Nephron (organoid): ENCODE measurements around the gene RPL36.
A peak's percentile ranks its signal among the peaks of the same experiment; 100 is the strongest.

Source experiments
- H3K27ac Mint-ChIP-seq, 3 experiments: 2 replicates each; pipeline ENCODE4 v1.8.0; 2020; ENCODE audit warnings: mixed read lengths in 3 of 3, mild to moderate bottlenecking in 2 of 3, moderate library complexity in 1 of 3
- H3K27me3 Mint-ChIP-seq: 2 replicates; pipeline ENCODE4 v1.8.0; 2021; ENCODE audit warnings: low read depth, mild to moderate bottlenecking, moderate library complexity, mixed read lengths
- H3K36me3 Mint-ChIP-seq: 2 replicates; pipeline ENCODE4 v1.8.0; 2020; ENCODE audit warnings: low read depth, mixed read lengths
- H3K4me1 Mint-ChIP-seq: 2 replicates; pipeline ENCODE4 v1.8.0; 2020; ENCODE audit warnings: mixed read lengths
- H3K4me3 Mint-ChIP-seq, 3 experiments: 2 replicates each; pipeline ENCODE4 v1.8.0; 2020; ENCODE audit warnings: mild to moderate bottlenecking in 3 of 3, mixed read lengths in 3 of 3, moderate library complexity in 2 of 3
- H3K9me3 Mint-ChIP-seq: 2 replicates; pipeline ENCODE4 v1.8.0; 2020; ENCODE audit warnings: mixed read lengths
- TF ChIP-seq, protein P1 (sequence below), 3 experiments: fragments of 200-600 bp; sonication (generic); IDR thresholded peaks; one replicate each; pipeline ENCODE4 v1.5.0; 2021; ENCODE audit warnings: antibody characterized with exemption in 3 of 3; ENCODE audit not compliant: unreplicated experiment in 3 of 3

Gene RPL36

DNA sequence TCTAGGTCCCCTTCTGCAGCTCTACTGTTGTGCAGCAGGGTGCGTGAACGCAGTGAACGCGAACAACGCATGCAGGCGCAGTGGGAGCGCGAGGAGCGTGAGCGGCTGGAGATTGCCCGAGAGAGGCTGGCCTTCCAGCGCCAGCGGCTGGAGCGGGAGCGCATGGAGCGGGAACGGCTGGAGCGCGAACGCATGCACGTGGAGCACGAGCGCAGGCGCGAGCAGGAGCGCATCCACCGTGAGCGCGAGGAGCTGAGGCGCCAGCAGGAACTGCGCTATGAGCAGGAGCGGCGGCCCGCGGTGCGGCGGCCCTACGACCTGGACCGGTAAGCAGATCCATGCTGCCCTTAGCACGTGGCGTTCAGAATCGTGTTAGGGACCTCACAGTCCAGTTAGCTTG is 28.6 kb upstream of the RPL36 start:
- Mint-ChIP-seq H3K27me3 (no peaks in the 10 kb centered on the region), H3K27ac (no peak overlapping the region), H3K9me3 (no peaks in the 10 kb centered on the region), H3K4me3 (no peak overlapping the region), H3K36me3 (peaks cover 60% of the 10 kb centered on the region), H3K4me1 (peaks cover 6% of the 10 kb centered on the region)
- TF ChIP-seq, protein P1, sequence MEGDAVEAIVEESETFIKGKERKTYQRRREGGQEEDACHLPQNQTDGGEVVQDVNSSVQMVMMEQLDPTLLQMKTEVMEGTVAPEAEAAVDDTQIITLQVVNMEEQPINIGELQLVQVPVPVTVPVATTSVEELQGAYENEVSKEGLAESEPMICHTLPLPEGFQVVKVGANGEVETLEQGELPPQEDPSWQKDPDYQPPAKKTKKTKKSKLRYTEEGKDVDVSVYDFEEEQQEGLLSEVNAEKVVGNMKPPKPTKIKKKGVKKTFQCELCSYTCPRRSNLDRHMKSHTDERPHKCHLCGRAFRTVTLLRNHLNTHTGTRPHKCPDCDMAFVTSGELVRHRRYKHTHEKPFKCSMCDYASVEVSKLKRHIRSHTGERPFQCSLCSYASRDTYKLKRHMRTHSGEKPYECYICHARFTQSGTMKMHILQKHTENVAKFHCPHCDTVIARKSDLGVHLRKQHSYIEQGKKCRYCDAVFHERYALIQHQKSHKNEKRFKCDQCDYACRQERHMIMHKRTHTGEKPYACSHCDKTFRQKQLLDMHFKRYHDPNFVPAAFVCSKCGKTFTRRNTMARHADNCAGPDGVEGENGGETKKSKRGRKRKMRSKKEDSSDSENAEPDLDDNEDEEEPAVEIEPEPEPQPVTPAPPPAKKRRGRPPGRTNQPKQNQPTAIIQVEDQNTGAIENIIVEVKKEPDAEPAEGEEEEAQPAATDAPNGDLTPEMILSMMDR (IDR thresholded peaks at IDR 0.05; ENCODE audit: unreplicated experiment in 3 of 3) = no peak

DNA sequence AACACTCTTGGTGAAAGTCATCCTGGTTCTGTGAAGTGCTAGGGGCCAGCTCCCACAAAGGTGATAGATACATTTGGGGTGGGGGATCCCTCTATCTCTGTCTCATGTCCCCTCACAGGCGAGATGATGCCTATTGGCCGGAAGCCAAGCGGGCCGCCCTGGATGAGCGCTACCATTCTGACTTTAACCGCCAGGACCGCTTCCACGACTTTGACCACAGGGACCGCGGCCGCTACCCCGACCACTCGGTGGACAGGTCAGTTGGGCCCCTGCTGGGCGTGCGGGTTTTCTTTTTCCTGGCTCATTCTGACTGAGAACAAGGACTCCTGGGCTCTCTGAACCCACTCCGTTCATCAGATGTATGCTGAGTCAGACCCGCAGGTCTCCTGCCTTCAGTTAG is 26.2 kb upstream of the RPL36 start:
- H3K4me3 Mint-ChIP-seq = no peak overlapping the region
- H3K36me3 Mint-ChIP-seq = peaks cover 64% of the 10 kb centered on the region
- H3K9me3 Mint-ChIP-seq = no peaks in the 10 kb centered on the region
- peaks cover 6% of the 10 kb centered on the region for H3K4me1 Mint-ChIP-seq
- no peaks in the 10 kb centered on the region for H3K27me3 Mint-ChIP-seq
- H3K27ac Mint-ChIP-seq = no peak overlapping the region
- TF ChIP-seq, protein P1 (IDR thresholded peaks at IDR 0.05; ENCODE audit: unreplicated experiment in 3 of 3) = no peak

DNA sequence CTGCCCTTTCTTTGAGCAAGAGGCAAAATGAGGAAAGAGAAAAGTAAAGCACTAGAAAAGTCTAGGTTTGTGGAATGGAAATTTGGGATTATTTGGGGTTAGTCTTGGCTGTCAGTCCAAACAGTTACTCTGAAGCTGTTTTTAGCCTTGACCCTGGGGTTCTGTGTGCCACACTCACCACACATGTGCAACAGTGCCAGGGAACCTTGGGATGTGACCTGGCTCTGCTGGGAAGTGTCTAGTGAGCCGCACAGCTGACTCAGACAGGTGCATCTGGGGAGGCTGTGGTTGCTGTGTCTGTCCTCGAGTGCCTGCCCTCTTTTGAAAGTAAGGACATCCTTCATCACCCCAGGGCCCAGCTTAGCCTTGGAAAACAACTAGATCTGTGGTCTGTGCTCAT is 25.6 kb upstream of the RPL36 start:
- peaks cover 67% of the 10 kb centered on the region for H3K36me3 Mint-ChIP-seq
- no peaks in the 10 kb centered on the region for H3K27me3 Mint-ChIP-seq
- H3K27ac Mint-ChIP-seq = peak overlapping the region in 1 of 3 experiments; percentile 23
- TF ChIP-seq, protein P1 (IDR thresholded peaks at IDR 0.05; ENCODE audit: unreplicated experiment in 3 of 3) = no peak
- no peaks in the 10 kb centered on the region for H3K9me3 Mint-ChIP-seq
- H3K4me1 Mint-ChIP-seq = peaks cover 6% of the 10 kb centered on the region
- H3K4me3 Mint-ChIP-seq = no peak overlapping the region

DNA sequence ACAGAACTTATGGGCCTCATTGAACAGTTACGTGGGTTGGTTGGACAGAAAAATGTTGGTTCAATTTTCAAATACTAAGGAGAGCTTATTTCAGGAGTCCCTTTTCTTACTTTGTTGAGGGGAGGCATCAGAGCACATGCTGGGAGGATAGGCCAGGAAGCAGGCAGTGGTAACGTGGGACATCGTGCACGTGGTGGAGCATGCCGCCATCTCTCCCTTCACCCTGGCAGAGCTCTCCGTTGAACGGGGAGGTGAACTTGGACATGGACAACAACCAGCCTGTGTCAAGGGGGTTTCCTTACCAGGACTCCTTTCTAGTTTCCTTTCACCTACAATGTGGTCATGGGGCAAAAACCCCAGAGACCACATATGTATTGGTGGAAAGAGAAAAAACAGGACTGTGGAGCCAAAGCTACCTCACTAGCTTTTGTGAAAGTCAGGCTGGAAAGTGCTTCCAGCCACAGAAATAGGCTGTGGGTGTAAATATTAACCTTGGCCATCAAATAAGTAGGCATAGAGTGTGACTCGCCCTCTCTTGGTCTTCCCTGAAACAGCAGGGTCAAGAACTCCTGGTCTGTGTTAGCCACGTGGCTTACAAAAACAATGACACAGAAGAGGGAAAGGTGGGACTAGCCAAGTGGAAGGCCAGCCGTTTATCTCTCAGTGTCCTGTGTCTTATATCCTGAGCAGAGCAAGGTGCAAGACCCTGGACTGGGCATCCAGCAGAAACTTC is 24.1 kb upstream of the RPL36 start:
- no peak overlapping the region for H3K4me3 Mint-ChIP-seq
- H3K27ac Mint-ChIP-seq = peak overlapping the region in 2 of 3 experiments; percentile 23 to 62
- TF ChIP-seq, protein P1 (IDR thresholded peaks at IDR 0.05; ENCODE audit: unreplicated experiment in 3 of 3) = peak in 1 of 3 experiments; percentile 19
- no peaks in the 10 kb centered on the region for H3K9me3 Mint-ChIP-seq
- H3K27me3 Mint-ChIP-seq = no peaks in the 10 kb centered on the region
- H3K4me1 Mint-ChIP-seq = peaks cover 6% of the 10 kb centered on the region
- H3K36me3 Mint-ChIP-seq = peaks cover 62% of the 10 kb centered on the region

DNA sequence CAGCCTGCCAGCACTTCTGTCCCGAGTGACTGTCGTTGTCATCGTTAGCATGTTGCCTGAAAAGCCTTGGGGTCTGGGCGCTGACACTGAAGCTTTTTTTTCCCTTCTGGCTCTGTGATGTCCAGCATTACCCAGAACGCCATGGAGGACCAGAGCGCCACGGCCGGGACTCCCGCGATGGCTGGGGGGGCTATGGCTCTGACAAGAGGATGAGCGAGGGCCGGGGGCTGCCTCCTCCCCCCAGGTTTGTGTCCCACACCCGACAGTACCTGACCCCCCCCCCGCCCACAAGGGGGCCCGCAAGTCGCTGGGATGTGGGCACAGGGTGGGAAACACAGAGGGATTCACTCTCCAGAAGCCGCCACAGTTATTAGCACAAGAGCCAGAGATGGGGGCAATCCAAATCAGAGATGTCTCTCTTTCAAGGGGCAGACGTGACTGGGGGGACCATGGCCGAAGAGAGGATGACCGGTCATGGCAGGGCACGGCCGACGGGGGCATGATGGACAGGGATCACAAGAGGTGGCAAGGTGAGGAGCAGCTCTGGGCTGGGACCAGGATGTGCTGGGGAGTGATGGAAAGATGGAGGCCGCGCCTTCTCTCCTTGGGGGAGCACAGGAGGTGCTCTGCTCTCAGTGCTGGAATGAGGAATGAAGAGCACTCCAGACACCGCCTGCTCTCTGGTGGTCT is 23.0 kb upstream of the RPL36 start:
- Mint-ChIP-seq H3K27ac (peak overlapping the region in 1 of 3 experiments; percentile 71), H3K36me3 (peaks cover 55% of the 10 kb centered on the region), H3K4me1 (peaks cover 6% of the 10 kb centered on the region), H3K27me3 (no peaks in the 10 kb centered on the region), H3K4me3 (no peak overlapping the region), H3K9me3 (no peaks in the 10 kb centered on the region)
- TF ChIP-seq, protein P1 (IDR thresholded peaks at IDR 0.05; ENCODE audit: unreplicated experiment in 3 of 3) = no peak
